Body of pancreas (tissue), 4 donors: ENCODE data around the gene AREG. TPM values are rescaled to one million over a fixed set of nuclear protein-coding genes. Genes with fewer than 3 reads are reported as not detected.

ENCODE experiments used
- ATAC-seq: fragments of 150-250 bp; one replicate; pipeline ENCODE4 v1.9.1; 2016
- DNase-seq, 4 donors: peaks; one replicate each; pipeline ENCODE4 v3.0.0-alpha.2; 2019
- H3K27ac ChIP-seq, 4 donors: fragments of 200-600 bp; sonication (generic); 1 replicate in 3 of 4; 2 replicates in 1 of 4; pipeline versions ENCODE4 v1.5.1 to v1.6.1; 2016 to 2019; ENCODE audit warnings: mild to moderate bottlenecking in 1 of 4, mixed read lengths in 1 of 4, moderate library complexity in 1 of 4
- H3K27me3 ChIP-seq, 2 donors: fragments of 200-600 bp; sonication (generic); one replicate each; pipeline ENCODE4 v1.6.0; 2016; ENCODE audit warnings: mild to moderate bottlenecking in 1 of 2
- H3K36me3 ChIP-seq, 2 donors: fragments of 200-600 bp; sonication (generic); replicated peaks in 1 of 2; 2 replicates each; pipeline ENCODE4 v1.5.1; 2016; ENCODE audit warnings: low read depth in 2 of 2; ENCODE audit not compliant: insufficient read depth in 1 of 2
- H3K4me1 ChIP-seq: fragments of 200-600 bp; sonication (generic); one replicate; pipeline ENCODE4 v1.6.0; 2016
- H3K4me3 ChIP-seq, 2 donors: fragments of 200-600 bp; sonication (generic); 1 replicate in 1 of 2; 2 replicates in 1 of 2; pipeline ENCODE4 v1.5.1; 2016 to 2019
- H3K9me3 ChIP-seq, 3 donors: fragments of 200-600 bp; sonication (generic); 1 replicate in 2 of 3; 2 replicates in 1 of 3; pipeline ENCODE4 v1.5.1; 2016
- POLR2A ChIP-seq, 3 donors: fragments of 450-650 bp; IDR thresholded peaks; one replicate each; pipeline ENCODE4 v1.6.1; 2016; ENCODE audit warnings: antibody characterized with exemption in 3 of 3, mild to moderate bottlenecking in 2 of 3
- WGBS, 2 donors: methylation state at CpG; one replicate each; pipeline ENCODE4 v1.1.5; 2017; 5-methylcytosine and 5-hydroxymethylcytosine counted together
- intact Hi-C: fragments of 100-400 bp; cut with DNase I; formaldehyde crosslinking; loops from one replicate; pipeline ENCODE4 v1.15.1; 2023
- total RNA-seq, 2 donors: library from RNA; depleted of rRNA; stranded (reverse); fragments of >200 nt; gene quantifications; one replicate each; pipeline ENCODE4 v1.1.0, GENCODE V29; 2016
- TF ChIP-seq, protein P1 (sequence below), 7 experiments: fragments of 450-650 bp in 4 of 7; fragments of 200-600 bp in 3 of 7; sonication (generic) in 3 of 7; IDR thresholded peaks; one replicate each; pipeline ENCODE4 v1.5.1; 2016 to 2019; ENCODE audit warnings: antibody characterized with exemption in 7 of 7

AREG gene
- total RNA-seq, 2 donors from 2014 or later: 4.9 to 5.6 TPM

DNA sequence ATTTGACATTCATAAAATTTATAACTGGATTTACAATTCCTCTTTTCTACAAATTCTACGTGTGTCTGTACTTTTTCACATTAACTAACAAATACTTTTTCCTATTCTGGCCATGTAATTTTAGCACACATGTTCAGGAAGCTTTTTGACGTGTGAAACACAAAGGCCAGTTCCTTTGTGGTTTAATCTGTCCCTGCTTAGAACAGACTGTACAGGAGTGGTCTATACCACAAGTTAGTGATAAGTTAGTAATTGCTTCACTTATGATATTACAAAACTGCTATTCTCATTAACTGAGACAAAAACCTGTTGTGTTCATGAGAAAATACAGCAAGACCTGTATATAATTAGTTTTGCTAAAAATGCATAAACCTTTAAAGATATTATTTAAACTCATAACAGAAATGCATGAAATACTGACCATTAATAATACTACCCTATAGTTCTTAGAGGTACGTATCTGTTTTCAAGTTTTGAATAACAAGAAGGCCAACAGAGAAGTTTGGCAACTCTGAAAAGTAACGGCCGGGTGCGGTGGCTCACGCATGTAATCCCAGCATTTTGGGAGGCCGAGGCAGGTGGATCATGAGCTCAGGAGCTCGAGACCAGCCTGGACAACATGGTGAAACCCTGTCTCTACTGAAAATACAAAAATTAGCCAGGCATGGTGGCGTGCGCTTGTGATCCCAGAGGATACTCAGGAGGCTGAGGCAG lies 13.7 kb upstream of the AREG start:
- Histone ChIP-seq H3K4me3 (no peak overlapping the region), H3K27ac (peak overlapping the region in 1 of 4 donors; percentile 2), H3K36me3 (no peaks in the 10 kb centered on the region), H3K9me3 (no peaks in the 10 kb centered on the region), H3K4me1 (no peaks in the 10 kb centered on the region), H3K27me3 (no peaks in the 10 kb centered on the region)
- TF ChIP-seq, protein P1, sequence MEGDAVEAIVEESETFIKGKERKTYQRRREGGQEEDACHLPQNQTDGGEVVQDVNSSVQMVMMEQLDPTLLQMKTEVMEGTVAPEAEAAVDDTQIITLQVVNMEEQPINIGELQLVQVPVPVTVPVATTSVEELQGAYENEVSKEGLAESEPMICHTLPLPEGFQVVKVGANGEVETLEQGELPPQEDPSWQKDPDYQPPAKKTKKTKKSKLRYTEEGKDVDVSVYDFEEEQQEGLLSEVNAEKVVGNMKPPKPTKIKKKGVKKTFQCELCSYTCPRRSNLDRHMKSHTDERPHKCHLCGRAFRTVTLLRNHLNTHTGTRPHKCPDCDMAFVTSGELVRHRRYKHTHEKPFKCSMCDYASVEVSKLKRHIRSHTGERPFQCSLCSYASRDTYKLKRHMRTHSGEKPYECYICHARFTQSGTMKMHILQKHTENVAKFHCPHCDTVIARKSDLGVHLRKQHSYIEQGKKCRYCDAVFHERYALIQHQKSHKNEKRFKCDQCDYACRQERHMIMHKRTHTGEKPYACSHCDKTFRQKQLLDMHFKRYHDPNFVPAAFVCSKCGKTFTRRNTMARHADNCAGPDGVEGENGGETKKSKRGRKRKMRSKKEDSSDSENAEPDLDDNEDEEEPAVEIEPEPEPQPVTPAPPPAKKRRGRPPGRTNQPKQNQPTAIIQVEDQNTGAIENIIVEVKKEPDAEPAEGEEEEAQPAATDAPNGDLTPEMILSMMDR (IDR thresholded peaks at IDR 0.05): no peak
- TF ChIP-seq POLR2A (IDR thresholded peaks at IDR 0.05): no peak
- WGBS, 2 donors: 71 to 80% methylated on average over 11 of the region's 11 CpGs
- no peak for ATAC-seq
- peak in 1 of 4 donors; percentile 20 for DNase-seq
- intact Hi-C loops: no loop called here

DNA sequence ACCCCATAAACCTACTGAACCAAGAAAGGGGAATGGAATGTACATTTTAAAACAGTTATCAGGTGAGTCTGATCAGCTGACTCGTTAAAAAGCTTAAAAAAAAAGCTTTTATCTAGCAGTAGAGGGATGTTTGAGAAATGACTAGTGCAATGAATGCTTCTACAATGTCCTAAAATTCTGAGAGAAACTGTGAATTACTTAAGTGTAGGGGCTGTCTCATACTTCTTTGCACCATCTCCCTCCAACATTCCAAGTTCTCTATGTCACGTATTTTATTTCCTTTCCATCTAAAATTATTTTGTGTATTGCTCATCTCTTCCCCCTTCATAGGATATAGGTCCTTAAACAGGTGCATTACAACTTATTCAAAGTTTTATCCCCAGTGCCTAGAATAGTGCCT lies 11.9 kb upstream of the AREG start:
- TF ChIP-seq POLR2A (IDR thresholded peaks at IDR 0.05): no peak
- TF ChIP-seq, protein P1 (IDR thresholded peaks at IDR 0.05): no peak
- ATAC-seq: no peak
- Histone ChIP-seq H3K27ac (no peak overlapping the region), H3K9me3 (no peaks in the 10 kb centered on the region), H3K36me3 (no peaks in the 10 kb centered on the region), H3K27me3 (no peaks in the 10 kb centered on the region), H3K4me3 (no peak overlapping the region), H3K4me1 (no peaks in the 10 kb centered on the region)
- WGBS, 2 donors: 65 to 67% methylated on average over 2 of the region's 2 CpGs
- no peak for DNase-seq
- intact Hi-C loops: no loop called here

DNA sequence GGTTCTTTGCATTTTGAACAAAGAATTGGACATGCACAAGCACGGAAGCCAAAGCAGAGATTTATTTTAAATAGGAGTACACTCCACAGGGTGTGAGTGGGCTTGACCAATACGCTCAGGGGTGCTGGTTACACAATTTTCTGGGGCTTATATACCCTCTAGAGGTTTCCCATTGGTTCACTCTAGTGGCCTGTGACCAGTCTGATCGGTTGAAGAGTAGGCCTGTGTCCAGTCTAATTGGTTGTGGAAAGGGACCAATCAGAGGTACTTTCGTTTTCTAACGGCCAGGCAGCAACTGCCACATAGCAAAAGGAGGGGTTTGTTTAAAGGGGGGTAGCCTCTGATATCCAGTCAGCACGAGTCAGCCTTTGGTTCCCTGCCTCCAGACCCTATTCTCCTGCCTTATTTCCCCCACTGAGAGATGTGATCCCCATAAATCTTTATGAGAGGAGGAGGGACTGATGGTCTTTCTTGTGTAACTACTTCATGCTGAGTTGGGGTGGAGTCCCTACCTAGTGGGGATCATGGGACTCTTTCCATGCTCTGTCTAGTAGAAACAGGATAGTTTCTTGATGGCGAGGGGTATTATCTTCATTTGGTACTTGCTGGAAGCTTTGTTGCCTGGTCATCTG lies 11.3 kb upstream of the AREG start:
- Histone ChIP-seq H3K4me1 (no peaks in the 10 kb centered on the region), H3K4me3 (no peak overlapping the region), H3K27ac (no peak overlapping the region), H3K9me3 (no peaks in the 10 kb centered on the region), H3K27me3 (no peaks in the 10 kb centered on the region), H3K36me3 (no peaks in the 10 kb centered on the region)
- TF ChIP-seq, protein P1 (IDR thresholded peaks at IDR 0.05): no peak
- no peak for TF ChIP-seq POLR2A (IDR thresholded peaks at IDR 0.05)
- DNase-seq (no peak), ATAC-seq (no peak)
- intact Hi-C loops: no loop called here
- 79 to 82% methylated on average over 7 of the region's 7 CpGs for WGBS, 2 donors

DNA sequence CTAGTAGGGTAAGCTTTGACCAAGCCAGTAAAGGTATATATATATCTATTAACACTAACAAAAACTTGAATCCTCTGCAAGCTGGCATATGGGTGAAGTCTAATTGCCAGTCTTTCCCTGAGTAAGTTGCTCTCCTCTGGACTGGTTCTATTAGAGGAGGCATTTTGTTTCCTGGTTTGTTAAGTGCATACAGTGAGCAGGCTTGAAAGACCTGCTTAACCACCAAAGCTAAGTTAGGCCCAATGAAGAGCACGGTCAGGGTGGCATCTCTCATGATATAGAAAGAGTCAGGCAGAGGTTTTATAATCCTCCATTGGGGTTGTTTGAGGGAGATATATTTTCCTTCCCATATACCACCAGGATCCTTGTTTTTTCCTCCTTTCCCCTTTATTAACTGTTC lies 9.6 kb upstream of the AREG start:
- H3K9me3 ChIP-seq: no peaks in the 10 kb centered on the region
- H3K4me1 ChIP-seq: no peaks in the 10 kb centered on the region
- no peak for DNase-seq
- 55 to 100% methylated on average over 1 of the region's 1 CpG for WGBS, 2 donors
- no peaks in the 10 kb centered on the region for H3K27me3 ChIP-seq
- TF ChIP-seq, protein P1 (IDR thresholded peaks at IDR 0.05): no peak
- no peak for TF ChIP-seq POLR2A (IDR thresholded peaks at IDR 0.05)
- no peak for ATAC-seq
- H3K4me3 ChIP-seq: no peak overlapping the region
- H3K27ac ChIP-seq: no peak overlapping the region
- intact Hi-C loops: no loop called here
- H3K36me3 ChIP-seq: no peaks in the 10 kb centered on the region

DNA sequence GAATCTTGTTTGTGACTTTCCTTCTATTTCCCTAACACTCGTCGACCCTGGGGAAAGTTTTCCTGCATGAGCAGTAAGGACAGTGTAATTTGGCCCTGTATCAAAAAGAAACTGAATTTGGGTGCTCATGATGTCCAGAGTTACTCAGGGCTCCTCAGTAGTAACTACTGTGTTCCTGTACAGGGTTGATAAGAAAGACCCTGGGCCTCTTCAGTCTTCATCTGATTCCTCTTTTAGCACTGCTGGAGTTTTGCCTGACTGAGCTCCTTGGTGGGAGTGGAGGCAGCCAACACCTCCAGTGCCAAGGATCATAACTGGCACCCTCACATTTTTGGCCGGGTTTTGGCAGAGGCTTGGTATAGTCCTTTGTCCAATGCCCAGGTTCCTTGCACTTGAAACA lies 7.1 kb upstream of the AREG start:
- no peak overlapping the region for H3K27ac ChIP-seq
- TF ChIP-seq, protein P1 (IDR thresholded peaks at IDR 0.05): no peak
- no peak for TF ChIP-seq POLR2A (IDR thresholded peaks at IDR 0.05)
- no peaks in the 10 kb centered on the region for H3K36me3 ChIP-seq
- no peaks in the 10 kb centered on the region for H3K9me3 ChIP-seq
- no peak overlapping the region for H3K4me3 ChIP-seq
- intact Hi-C loops: no loop called here
- H3K4me1 ChIP-seq: no peaks in the 10 kb centered on the region
- no peak for ATAC-seq
- no peaks in the 10 kb centered on the region for H3K27me3 ChIP-seq
- WGBS, 2 donors: 84 to 98% methylated on average over 2 to 3 of the region's 3 CpGs
- DNase-seq: no peak
